ENCODE measurements around the gene SPATA16.
"Not testable (repeated sequence)": the region's sequence is repeated elsewhere in the genome, so short reads cannot be mapped to it uniquely, and the experiment has no call there.

The SPATA16 gene

GRCh38 chr3:173140986-173141385 is at the start of gene SPATA16:
TSS of gene SPATA16 (minus strand) at chr3:173141235. CDS start at chr3:173117731, 23,504 bp downstream.
- Histone ChIP-seq H3K4me3 (ENCODE audit: low read length) (no peak within 1 kb of the TSS), H3K9ac (ENCODE audit: low read depth, low read length) (no peak within 1 kb of the TSS), H3K36me3 (ENCODE audit: insufficient read depth, low read depth, low read length) (no peaks in the 10 kb centered on the region), H3K9me3 (ENCODE audit: insufficient read depth, low read depth, low read length) (no peaks in the 10 kb centered on the region), H3K27ac (ENCODE audit: low read length) (no peak within 1 kb of the TSS), H3K4me1 (ENCODE audit: insufficient read depth, low read length) (peaks cover 5% of the 10 kb centered on the region; the same call in 1 of the 2 replicates), H3K27me3 (ENCODE audit: insufficient read depth, low read length) (no peaks in the 10 kb centered on the region)

- H3K4me1 ChIP-seq (ENCODE audit: insufficient read depth, low read length); H3K9ac ChIP-seq (ENCODE audit: low read depth, low read length); H3K27me3 ChIP-seq (ENCODE audit: insufficient read depth, low read length); H3K4me3 ChIP-seq (ENCODE audit: low read length); H3K36me3 ChIP-seq (ENCODE audit: insufficient read depth, low read depth, low read length); H3K27ac ChIP-seq (ENCODE audit: low read length): not testable (repeated sequence)
- peaks cover 23% of the 10 kb centered on the region for H3K9me3 ChIP-seq (ENCODE audit: insufficient read depth, low read depth, low read length)
Measured at GRCh38 chr3:173183022-173183421, 42.0 kb upstream of the SPATA16 start.

GRCh38 chr3:173173652-173174051 is 32.6 kb upstream of the SPATA16 start:
- Histone ChIP-seq H3K9ac (ENCODE audit: low read depth, low read length) (peak overlapping the region; percentile 63; the same call in 1 of the 2 replicates), H3K9me3 (ENCODE audit: insufficient read depth, low read depth, low read length) (no peaks in the 10 kb centered on the region), H3K4me1 (ENCODE audit: insufficient read depth, low read length) (peaks cover 21% of the 10 kb centered on the region), H3K27me3 (ENCODE audit: insufficient read depth, low read length) (no peaks in the 10 kb centered on the region), H3K36me3 (ENCODE audit: insufficient read depth, low read depth, low read length) (no peaks in the 10 kb centered on the region), H3K4me3 (ENCODE audit: low read length) (peak overlapping the region; percentile 42; the same call in 1 of the 2 replicates), H3K27ac (ENCODE audit: low read length) (peak overlapping the region; percentile 61)

- H3K9ac ChIP-seq (ENCODE audit: low read depth, low read length); H3K27ac ChIP-seq (ENCODE audit: low read length); H3K36me3 ChIP-seq (ENCODE audit: insufficient read depth, low read depth, low read length); H3K4me3 ChIP-seq (ENCODE audit: low read length); H3K27me3 ChIP-seq (ENCODE audit: insufficient read depth, low read length); H3K9me3 ChIP-seq (ENCODE audit: insufficient read depth, low read depth, low read length): not testable (repeated sequence)
- H3K4me1 ChIP-seq (ENCODE audit: insufficient read depth, low read length) = peaks cover 10% of the 10 kb centered on the region
Measured at GRCh38 chr3:173159139-173159538, 18.1 kb upstream of the SPATA16 start.

- H3K36me3 ChIP-seq (ENCODE audit: insufficient read depth, low read depth, low read length); H3K9me3 ChIP-seq (ENCODE audit: insufficient read depth, low read depth, low read length); H3K27me3 ChIP-seq (ENCODE audit: insufficient read depth, low read length); H3K9ac ChIP-seq (ENCODE audit: low read depth, low read length); H3K27ac ChIP-seq (ENCODE audit: low read length); H3K4me3 ChIP-seq (ENCODE audit: low read length): not testable (repeated sequence)
- peaks cover 17% of the 10 kb centered on the region for H3K4me1 ChIP-seq (ENCODE audit: insufficient read depth, low read length)
Measured at GRCh38 chr3:173156533-173156932, 15.5 kb upstream of the SPATA16 start.

GRCh38 chr3:173153631-173154030 is 12.6 kb upstream of the SPATA16 start:
- H3K36me3 ChIP-seq (ENCODE audit: insufficient read depth, low read depth, low read length) = no peaks in the 10 kb centered on the region
- no peaks in the 10 kb centered on the region for H3K9me3 ChIP-seq (ENCODE audit: insufficient read depth, low read depth, low read length)
- H3K4me3 ChIP-seq (ENCODE audit: low read length) = no peak overlapping the region
- H3K27me3 ChIP-seq (ENCODE audit: insufficient read depth, low read length) = no peaks in the 10 kb centered on the region
- no peak overlapping the region for H3K9ac ChIP-seq (ENCODE audit: low read depth, low read length)
- H3K27ac ChIP-seq (ENCODE audit: low read length) = no peak overlapping the region
- peaks cover 17% of the 10 kb centered on the region for H3K4me1 ChIP-seq (ENCODE audit: insufficient read depth, low read length)

GRCh38 chr3:173139420-173139819 is 1.6 kb downstream of the SPATA16 start:
- no peak overlapping the region for H3K27ac ChIP-seq (ENCODE audit: low read length)
- no peaks in the 10 kb centered on the region for H3K36me3 ChIP-seq (ENCODE audit: insufficient read depth, low read depth, low read length)
- H3K4me1 ChIP-seq (ENCODE audit: insufficient read depth, low read length) = peaks cover 5% of the 10 kb centered on the region; the same call in 1 of the 2 replicates

GRCh38 chr3:173138026-173138425 is 3.0 kb downstream of the SPATA16 start:
- H3K4me1 ChIP-seq (ENCODE audit: insufficient read depth, low read length) = peaks cover 5% of the 10 kb centered on the region; the same call in 1 of the 2 replicates
- H3K4me3 ChIP-seq (ENCODE audit: low read length) = no peak overlapping the region
- no peak overlapping the region for H3K9ac ChIP-seq (ENCODE audit: low read depth, low read length)
- no peaks in the 10 kb centered on the region for H3K27me3 ChIP-seq (ENCODE audit: insufficient read depth, low read length)
- H3K36me3 ChIP-seq (ENCODE audit: insufficient read depth, low read depth, low read length) = no peaks in the 10 kb centered on the region
- no peak overlapping the region for H3K27ac ChIP-seq (ENCODE audit: low read length)
- H3K9me3 ChIP-seq (ENCODE audit: insufficient read depth, low read depth, low read length) = no peaks in the 10 kb centered on the region

More at GRCh38 chr3:173139420-173139819, 1.6 kb downstream of the SPATA16 start:
- no peak overlapping the region for H3K9ac ChIP-seq (ENCODE audit: low read depth, low read length)
- H3K9me3 ChIP-seq (ENCODE audit: insufficient read depth, low read depth, low read length) = no peaks in the 10 kb centered on the region
- H3K4me3 ChIP-seq (ENCODE audit: low read length) = no peak overlapping the region
- no peaks in the 10 kb centered on the region for H3K27me3 ChIP-seq (ENCODE audit: insufficient read depth, low read length)

- Histone ChIP-seq H3K27me3 (ENCODE audit: insufficient read depth, low read length) (no peaks in the 10 kb centered on the region), H3K9me3 (ENCODE audit: insufficient read depth, low read depth, low read length) (no peaks in the 10 kb centered on the region), H3K9ac (ENCODE audit: low read depth, low read length) (no peak overlapping the region), H3K4me3 (ENCODE audit: low read length) (no peak overlapping the region), H3K27ac (ENCODE audit: low read length) (no peak overlapping the region), H3K36me3 (ENCODE audit: insufficient read depth, low read depth, low read length) (no peaks in the 10 kb centered on the region), H3K4me1 (ENCODE audit: insufficient read depth, low read length) (peaks cover 5% of the 10 kb centered on the region; the same call in 1 of the 2 replicates)
Measured at GRCh38 chr3:173135059-173135458, 6.0 kb downstream of the SPATA16 start.

GRCh38 chr3:173128633-173129032 is 12.4 kb downstream of the SPATA16 start:
- Histone ChIP-seq H3K36me3 (ENCODE audit: insufficient read depth, low read depth, low read length) (no peaks in the 10 kb centered on the region), H3K4me1 (ENCODE audit: insufficient read depth, low read length) (0 out of 2 replicates have a peak, but pooled peaks cover 3% of the 10 kb centered on the region), H3K4me3 (ENCODE audit: low read length) (no peak overlapping the region), H3K9me3 (ENCODE audit: insufficient read depth, low read depth, low read length) (no peaks in the 10 kb centered on the region), H3K27me3 (ENCODE audit: insufficient read depth, low read length) (no peaks in the 10 kb centered on the region), H3K9ac (ENCODE audit: low read depth, low read length) (no peak overlapping the region), H3K27ac (ENCODE audit: low read length) (no peak overlapping the region)

GRCh38 chr3:173111321-173111720 is 29.7 kb downstream of the SPATA16 start:
- no peaks in the 10 kb centered on the region for H3K36me3 ChIP-seq (ENCODE audit: insufficient read depth, low read depth, low read length)
- no peak overlapping the region for H3K4me3 ChIP-seq (ENCODE audit: low read length)

GRCh38 chr3:173109143-173109542 is 31.9 kb downstream of the SPATA16 start:
- no peaks in the 10 kb centered on the region for H3K27me3 ChIP-seq (ENCODE audit: insufficient read depth, low read length)
- H3K36me3 ChIP-seq (ENCODE audit: insufficient read depth, low read depth, low read length) = no peaks in the 10 kb centered on the region
- no peak overlapping the region for H3K27ac ChIP-seq (ENCODE audit: low read length)
- H3K9ac ChIP-seq (ENCODE audit: low read depth, low read length) = no peak overlapping the region
- H3K4me1 ChIP-seq (ENCODE audit: insufficient read depth, low read length) = peaks cover 15% of the 10 kb centered on the region
- peaks cover 1% of the 10 kb centered on the region; the same call in 1 of the 2 replicates for H3K9me3 ChIP-seq (ENCODE audit: insufficient read depth, low read depth, low read length)
- no peak overlapping the region for H3K4me3 ChIP-seq (ENCODE audit: low read length)

More at GRCh38 chr3:173111321-173111720, 29.7 kb downstream of the SPATA16 start:
- no peak overlapping the region for H3K27ac ChIP-seq (ENCODE audit: low read length)
- no peaks in the 10 kb centered on the region for H3K9me3 ChIP-seq (ENCODE audit: insufficient read depth, low read depth, low read length)
- H3K27me3 ChIP-seq (ENCODE audit: insufficient read depth, low read length) = no peaks in the 10 kb centered on the region
- H3K4me1 ChIP-seq (ENCODE audit: insufficient read depth, low read length) = peaks cover 18% of the 10 kb centered on the region
- no peak overlapping the region; the same call in 1 of the 2 replicates for H3K9ac ChIP-seq (ENCODE audit: low read depth, low read length)
